Measurements from ENCODE around the gene C11orf54.

DNA sequence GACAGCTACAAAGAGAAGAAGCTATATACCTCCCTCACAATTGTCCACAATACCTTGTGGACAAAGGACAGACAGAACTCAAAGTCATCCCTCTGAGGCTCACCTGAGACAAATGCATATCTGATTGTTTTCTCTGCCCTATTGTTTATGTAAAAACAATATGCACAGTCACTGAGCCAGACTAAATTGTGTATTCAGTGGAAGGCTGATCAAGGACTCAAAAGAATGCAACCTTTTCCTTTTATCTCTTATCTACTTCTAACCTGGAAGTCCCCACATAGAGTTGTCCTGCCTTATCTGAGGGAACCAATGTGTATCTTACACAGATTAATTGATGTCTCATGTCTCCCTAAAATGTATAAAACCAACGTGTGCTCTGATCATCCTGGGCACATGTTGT is 28.7 kb downstream of the C11orf54 start:
- TF ChIP-seq L3MBTL2 (conservative IDR thresholded peaks at IDR 0.05) (no peak), HDGF (IDR thresholded peaks at IDR 0.05; ENCODE audit: borderline replicate concordance) (no peak), FOXK2 (IDR thresholded peaks at IDR 0.05) (no peak), BHLHE40 (IDR thresholded peaks at IDR 0.05; ENCODE audit: borderline replicate concordance) (no peak), ARNT (IDR thresholded peaks at IDR 0.05) (no peak), ELF4 (IDR thresholded peaks at IDR 0.05) (no peak), TARDBP (IDR thresholded peaks at IDR 0.05) (no peak)
